ENCODE data around the gene HLA-A.

HLA-A gene

GRCh38 chr6:29968905-29969304 is 26.6 kb downstream of the HLA-A start:
- Mint-ChIP-seq H3K9me3 (no peaks in the 10 kb centered on the region), H3K4me3 (no peak overlapping the region), H3K27me3 (ENCODE audit: low read depth) (peaks cover 27% of the 10 kb centered on the region), H3K36me3 (ENCODE audit: low read depth) (no peaks in the 10 kb centered on the region), H3K4me1 (peaks cover 37% of the 10 kb centered on the region), H3K27ac (no peak overlapping the region)
- no peak for TF ChIP-seq CTCF (IDR thresholded peaks at IDR 0.05; ENCODE audit: unreplicated experiment in 3 of 3)

- peaks cover 32% of the 10 kb centered on the region for H3K4me1 Mint-ChIP-seq
- H3K4me3 Mint-ChIP-seq = no peak overlapping the region
- no peak overlapping the region for H3K27ac Mint-ChIP-seq
- peaks cover 45% of the 10 kb centered on the region for H3K27me3 Mint-ChIP-seq (ENCODE audit: low read depth)
- H3K36me3 Mint-ChIP-seq (ENCODE audit: low read depth) = no peaks in the 10 kb centered on the region
- no peak for TF ChIP-seq CTCF (IDR thresholded peaks at IDR 0.05; ENCODE audit: unreplicated experiment in 3 of 3)
- H3K9me3 Mint-ChIP-seq = no peaks in the 10 kb centered on the region
Measured at GRCh38 chr6:29970711-29971110, 28.4 kb downstream of the HLA-A start.

GRCh38 chr6:29974901-29975560 is 32.7 kb downstream of the HLA-A start:
- Mint-ChIP-seq H3K27ac (no peak overlapping the region), H3K27me3 (ENCODE audit: low read depth) (peaks cover 66% of the 10 kb centered on the region), H3K4me1 (peaks cover 24% of the 10 kb centered on the region), H3K4me3 (peak overlapping the region; percentile 87 to 90 (median 88)), H3K36me3 (ENCODE audit: low read depth) (no peaks in the 10 kb centered on the region), H3K9me3 (no peaks in the 10 kb centered on the region)
- no peak for TF ChIP-seq CTCF (IDR thresholded peaks at IDR 0.05; ENCODE audit: unreplicated experiment in 3 of 3)

- Mint-ChIP-seq H3K4me3 (peak overlapping the region; percentile 87 to 90 (median 88)), H3K4me1 (peaks cover 24% of the 10 kb centered on the region)
Measured at GRCh38 chr6:29975561-29975907, 33.2 kb downstream of the HLA-A start.

GRCh38 chr6:29976253-29976587 is 33.9 kb downstream of the HLA-A start:
- Mint-ChIP-seq H3K36me3 (ENCODE audit: low read depth) (no peaks in the 10 kb centered on the region), H3K9me3 (no peaks in the 10 kb centered on the region), H3K4me3 (peak overlapping the region; percentile 87 to 90 (median 88)), H3K4me1 (peaks cover 24% of the 10 kb centered on the region), H3K27me3 (ENCODE audit: low read depth) (peaks cover 65% of the 10 kb centered on the region), H3K27ac (peak overlapping the region in 1 of 3 experiments; percentile 29)
- no peak for TF ChIP-seq CTCF (IDR thresholded peaks at IDR 0.05; ENCODE audit: unreplicated experiment in 3 of 3)

More at GRCh38 chr6:29975561-29975907, 33.2 kb downstream of the HLA-A start:
- TF ChIP-seq CTCF (IDR thresholded peaks at IDR 0.05; ENCODE audit: unreplicated experiment in 3 of 3) = no peak
- Mint-ChIP-seq H3K9me3 (no peaks in the 10 kb centered on the region), H3K36me3 (ENCODE audit: low read depth) (no peaks in the 10 kb centered on the region), H3K27me3 (ENCODE audit: low read depth) (peaks cover 66% of the 10 kb centered on the region), H3K27ac (no peak overlapping the region)
